Hematopoietic multipotent progenitor cell treated with erythropoietin and hydrocortisone succinate and interleukin-3 and kit ligand, for 4 days (in vitro differentiated cells): Measurements from ENCODE around the gene D2HGDH.
"Not testable (repeated sequence)": the region's sequence is repeated elsewhere in the genome, so short reads cannot be mapped to it uniquely, and the experiment has no call there.

Experiments used
- DNase-seq: peaks from one replicate; pipeline ENCODE4 v3.0.0-alpha.2; 2015

Gene D2HGDH

GRCh38 chr2:241771286-241772062 is 37.0 kb downstream of the D2HGDH start:
- peak; percentile 43 for DNase-seq

GRCh38 chr2:241772063-241772499 is 37.7 kb downstream of the D2HGDH start:
- peak; percentile 30 for DNase-seq

DNA sequence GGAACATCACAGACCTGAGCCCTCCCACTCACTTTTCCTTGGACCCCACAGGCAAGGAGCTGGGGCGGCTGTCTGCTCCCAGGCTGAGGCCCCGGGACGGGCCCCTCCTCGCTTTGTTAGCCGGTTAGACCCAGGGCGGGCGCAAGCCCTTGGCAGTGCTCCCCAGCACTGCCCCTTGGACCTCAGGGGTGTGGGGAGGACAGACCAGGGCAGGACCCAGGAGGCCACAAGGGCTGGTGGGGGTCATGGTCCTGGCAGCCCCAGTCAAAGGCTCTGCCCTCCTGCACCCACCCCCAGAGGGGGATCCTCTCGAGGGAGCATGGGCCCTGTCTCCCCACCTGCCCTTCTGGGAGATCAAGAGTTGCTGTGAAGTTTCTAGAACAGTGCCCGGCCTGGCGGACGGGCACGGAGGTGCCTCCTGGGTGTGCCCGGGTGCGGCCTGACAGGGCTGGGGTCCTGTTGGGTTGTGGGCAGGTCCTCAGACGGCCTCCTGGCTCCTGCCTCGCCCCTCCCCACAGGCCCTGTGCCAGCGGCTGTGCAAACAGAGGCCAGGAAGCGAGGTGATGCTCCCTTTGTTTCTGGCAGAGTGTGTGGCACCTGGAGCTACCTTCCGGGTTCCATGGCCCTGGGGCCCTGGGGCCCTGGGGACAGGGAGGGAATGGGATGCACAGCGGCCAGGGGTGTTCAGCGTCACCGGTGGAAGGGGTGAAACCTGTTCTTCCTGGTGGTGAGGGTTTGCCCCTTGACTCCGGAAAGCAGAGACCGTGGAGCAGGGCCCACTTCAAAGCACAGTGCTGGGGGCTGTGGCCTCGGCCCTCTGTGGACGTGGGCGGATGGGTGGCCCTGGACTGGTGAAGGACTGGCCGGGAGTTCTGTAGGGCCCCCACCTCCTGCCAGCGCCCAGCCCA is 39.3 kb downstream of the D2HGDH start:
- no peak for DNase-seq

GRCh38 chr2:241774419-241775222 is 40.2 kb downstream of the D2HGDH start:
- peak; percentile 57 for DNase-seq

- DNase-seq: no peak
Measured at GRCh38 chr2:241775223-241776177, 41.1 kb downstream of the D2HGDH start.

DNA sequence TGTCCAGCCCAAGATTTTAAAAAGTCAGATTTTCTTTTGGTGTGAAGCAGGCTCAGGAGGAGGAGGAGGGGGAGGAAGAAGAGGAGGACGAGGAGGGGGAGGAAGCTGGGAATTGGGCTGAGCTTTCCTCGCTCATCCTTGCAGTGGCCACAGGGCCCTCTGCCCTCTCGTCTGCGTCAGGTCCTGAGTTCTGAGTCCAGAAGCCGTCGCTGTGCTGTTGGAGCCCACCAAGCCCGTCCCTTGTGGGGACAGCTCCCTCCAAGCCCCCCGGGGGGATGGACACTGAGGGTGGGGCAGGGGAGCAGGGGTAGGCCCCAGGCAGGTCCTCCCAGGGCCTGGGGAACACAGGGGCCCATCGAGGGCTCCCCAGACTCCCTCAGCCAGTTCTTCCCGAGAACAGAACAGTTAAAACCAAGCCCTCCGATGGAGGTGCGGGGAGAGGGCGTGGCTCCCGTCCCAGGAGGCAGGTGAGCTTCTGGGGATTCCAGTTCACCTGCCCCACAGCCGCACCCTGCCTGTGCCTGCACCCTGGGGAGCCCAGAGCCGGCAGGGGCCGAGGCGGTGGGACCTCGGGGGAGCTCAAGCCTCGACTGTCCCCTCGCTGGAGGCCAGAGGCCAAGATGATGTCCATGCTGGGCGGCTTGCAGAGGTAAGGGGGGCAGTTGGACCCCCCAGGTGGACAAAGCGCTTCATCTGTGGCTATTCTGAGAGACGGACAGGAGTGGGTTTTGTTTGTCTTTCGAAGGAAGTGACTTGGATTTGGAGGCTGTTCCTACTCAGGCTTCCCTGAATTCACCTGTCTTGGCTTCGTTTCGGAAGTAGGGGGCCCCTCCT is 42.1 kb downstream of the D2HGDH start, which contains the start of gene GAL3ST2:
TSS of gene GAL3ST2 (plus strand) at position 487 of the 834 bp plus-strand sequence. CDS start at position 621, 134 bp downstream.
- DNase-seq: no peak

DNA sequence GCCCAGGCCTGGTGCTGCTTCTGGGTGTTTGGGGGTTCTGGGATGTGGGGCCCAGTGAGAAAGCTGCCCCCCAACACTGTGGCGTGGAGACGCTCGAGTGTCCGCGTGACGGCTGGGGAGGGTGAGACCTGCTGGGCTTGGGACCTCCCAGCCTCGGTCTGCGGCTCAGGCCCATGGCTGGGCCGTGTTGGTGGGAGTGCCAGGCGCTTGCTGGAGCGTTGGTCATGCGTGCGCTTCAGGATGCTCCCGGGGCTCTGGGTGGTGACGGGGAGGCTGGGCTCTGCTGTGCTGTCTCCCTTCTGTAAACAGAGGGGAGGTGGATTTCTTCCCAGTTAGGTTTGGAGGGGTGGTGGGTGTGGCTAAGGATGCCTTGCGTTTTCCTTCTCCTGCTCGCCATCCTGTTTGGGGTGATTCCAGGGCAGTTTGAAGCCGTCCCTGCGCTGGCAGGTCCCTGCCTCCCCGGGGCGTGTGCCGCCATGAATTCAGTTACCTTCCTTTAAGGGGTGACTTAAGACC is 42.8 kb downstream of the D2HGDH start:
- DNase-seq: no peak

DNA sequence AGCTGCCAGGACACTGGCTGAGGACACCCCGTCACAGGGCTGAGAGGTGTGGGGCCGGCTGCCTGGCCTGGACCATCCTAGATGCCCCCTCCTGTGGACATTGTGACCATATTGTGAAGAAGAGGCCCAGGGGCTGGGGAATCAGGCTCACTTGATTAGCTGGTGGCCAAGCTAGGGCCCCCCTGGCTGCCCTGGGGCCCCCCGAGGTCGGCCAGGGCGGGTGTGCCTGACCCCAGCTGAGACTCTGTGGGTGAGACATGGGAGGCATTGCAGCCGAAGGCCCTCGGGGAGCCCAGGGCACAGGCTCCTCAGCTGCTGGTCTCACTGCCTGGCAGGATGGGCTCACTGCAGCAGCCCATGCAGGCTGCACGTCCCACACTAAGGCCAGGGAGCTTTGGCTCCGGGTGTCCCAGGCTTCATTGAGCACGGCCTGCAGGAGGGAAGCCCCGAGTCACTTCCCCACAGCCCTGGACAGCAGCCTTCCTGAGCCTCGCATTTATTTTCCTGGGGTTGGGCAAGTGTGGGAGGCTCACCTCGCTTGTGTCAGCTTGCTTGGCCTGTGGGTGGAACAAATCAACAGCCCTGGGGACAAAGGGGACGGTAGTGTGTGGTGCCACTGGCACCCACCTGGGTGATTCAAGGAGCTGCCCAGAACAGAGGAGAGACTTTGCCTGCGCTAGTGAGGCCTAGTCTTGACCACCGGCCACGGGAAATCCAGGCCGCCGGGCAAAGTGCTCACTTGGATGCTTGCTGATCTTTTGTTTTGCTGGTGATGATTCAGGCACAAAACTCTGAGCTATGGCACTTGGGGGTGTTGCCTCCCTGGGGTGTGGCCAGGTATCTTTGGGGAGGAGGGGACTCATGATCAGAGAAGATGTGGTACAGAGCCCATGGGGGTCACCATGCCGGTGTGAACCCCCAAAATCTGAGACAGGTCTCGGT is 43.5 kb downstream of the D2HGDH start:
- no peak for DNase-seq

DNA sequence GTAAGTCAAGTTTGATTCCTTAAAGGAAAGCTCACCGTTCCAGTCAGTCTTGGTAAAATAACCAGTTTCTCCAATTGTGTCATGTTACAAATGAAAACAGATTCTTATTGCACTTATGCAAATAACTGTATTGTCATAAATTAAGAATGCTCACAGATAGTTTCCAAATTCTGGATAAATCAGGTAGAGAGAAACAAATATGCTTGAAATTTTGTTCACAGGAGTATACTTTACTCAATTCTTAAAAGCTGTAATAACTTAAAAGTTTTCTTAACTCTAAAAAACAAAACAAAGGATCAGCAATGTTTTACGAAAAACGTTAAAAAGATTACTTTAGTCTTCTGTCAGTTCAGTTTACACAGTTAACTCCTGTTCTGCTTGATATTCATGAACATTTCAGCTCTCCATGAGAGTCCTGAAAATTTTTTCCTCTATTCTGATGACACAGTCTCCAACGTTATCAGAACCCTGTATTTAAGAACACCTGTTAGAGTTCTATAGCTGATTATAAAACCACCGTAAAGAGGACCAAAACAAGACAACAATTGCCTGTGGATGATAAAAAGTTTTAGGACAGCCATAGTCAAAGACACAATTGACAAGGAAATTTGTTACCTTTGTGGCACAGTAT is 46.6 kb downstream of the D2HGDH start:
- no peak for DNase-seq

DNA sequence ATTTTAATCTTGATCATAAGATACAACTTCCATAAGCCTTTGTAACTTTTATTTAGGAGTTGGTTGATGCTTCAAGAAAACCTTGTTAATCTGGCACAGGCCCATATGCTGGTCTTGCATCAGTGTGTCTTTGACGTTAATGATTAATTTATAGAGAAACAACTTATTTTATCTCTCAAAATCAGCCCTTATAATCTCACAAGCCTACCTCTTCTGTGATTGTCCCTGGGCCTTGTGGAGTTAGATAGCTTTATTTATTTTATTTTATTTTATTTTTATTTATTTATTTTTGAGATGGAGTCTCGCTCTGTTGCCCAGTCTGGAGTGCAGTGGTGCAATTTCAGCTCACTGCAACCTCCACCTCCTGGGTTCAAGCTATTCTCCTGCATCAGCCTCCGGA is 47.6 kb downstream of the D2HGDH start:
- DNase-seq: not testable (repeated sequence)

- no peak for DNase-seq
Measured at GRCh38 chr2:241788135-241788534, 53.7 kb downstream of the D2HGDH start.

DNA sequence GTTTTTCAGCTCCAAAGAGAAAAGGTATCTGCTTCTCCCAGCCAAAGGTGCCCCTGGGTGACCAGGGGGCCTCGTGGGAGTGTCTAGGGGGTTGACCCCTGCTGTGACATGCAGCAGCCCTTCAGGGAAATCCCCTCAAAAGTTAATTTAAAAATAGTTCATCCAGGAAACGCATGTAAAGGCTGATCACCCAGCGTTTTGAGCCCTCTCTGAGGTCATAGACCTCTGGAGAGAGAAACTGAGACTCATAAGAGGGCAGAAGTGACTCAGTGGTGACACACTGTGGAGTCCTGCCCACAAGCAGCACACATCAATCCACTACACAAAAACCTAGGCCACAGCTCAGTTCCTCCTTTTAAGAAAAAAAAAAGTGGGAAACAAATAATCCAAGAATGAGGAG is 54.1 kb downstream of the D2HGDH start:
- no peak for DNase-seq

GRCh38 chr2:241791385-241791784 is 57.0 kb downstream of the D2HGDH start:
- not testable (repeated sequence) for DNase-seq

DNA sequence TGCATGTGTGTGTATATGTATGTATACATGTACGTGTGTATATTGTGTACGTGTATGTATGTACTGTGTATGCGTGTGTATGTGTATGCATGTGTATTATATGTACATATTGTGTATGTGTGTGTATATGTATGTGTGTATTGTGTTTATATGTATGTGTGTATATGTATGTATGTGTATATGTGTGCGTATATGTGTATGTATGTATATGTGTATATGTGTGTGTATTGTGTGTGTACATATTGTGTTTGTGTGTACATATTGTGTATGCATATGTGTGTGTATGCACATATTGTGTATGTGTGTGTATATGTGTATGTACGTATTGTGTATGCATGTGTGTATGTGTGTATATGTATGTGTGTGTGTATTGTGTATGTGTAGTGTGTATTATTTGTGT is 59.0 kb downstream of the D2HGDH start:
- DNase-seq: no peak

DNA sequence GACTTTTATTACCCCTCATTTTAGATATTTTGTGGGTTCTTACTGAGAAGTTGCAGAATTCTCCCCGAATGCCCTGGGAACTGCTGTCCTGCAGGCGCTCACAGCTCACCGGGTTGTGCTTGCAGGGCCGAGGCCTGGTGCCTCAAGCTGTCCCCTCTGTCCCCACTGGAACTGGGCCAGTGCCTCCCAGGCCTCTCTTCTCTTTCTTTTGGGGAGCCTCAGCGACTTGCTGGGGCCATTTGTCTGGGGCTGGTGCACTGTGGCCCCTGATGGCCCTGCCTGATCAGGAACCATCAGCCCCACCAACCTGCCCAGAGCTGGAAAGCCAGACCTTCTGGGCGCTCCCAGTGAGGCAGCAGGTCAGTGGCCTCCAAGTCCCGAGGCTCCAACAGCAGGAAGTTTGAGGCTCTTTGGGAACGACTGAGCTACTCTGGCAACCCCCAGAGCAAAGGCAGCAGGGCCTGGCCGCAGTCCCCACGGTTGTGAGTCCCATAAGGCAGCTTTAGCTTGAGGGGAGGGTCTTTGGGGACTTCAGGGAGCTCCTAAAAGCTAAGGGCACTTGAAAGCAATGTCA is 59.9 kb downstream of the D2HGDH start:
- no peak for DNase-seq

- DNase-seq: no peak
Measured at GRCh38 chr2:241795021-241795999, 60.9 kb downstream of the D2HGDH start.

DNA sequence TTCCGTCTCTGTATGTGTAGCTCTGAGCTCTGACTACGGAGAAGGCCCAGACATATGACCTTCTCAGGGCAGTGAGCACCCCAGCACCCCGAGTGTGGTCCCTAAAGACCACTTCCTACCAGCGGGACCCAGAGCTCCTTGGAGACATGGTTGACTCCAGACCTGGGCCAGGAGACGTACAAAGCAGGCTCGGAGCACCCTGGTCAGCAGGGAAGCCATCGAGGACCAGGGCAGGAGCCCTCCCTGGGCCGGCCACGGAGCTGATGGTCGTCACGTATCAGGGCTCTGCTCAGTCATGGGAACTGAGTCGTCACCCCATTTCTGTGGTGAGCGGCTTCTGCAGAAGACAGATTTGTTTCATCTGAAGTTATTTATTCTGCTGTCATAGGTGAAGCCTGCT is 61.8 kb downstream of the D2HGDH start:
- DNase-seq: no peak
